ENCODE measurements around the gene TMEM213. TPM values are rescaled to one million over a fixed set of nuclear protein-coding genes. Genes with fewer than 3 reads are reported as not detected.

Gene TMEM213
- polyA plus RNA-seq, 1 donor (not counting 4 experiments of a cell fraction or from before 2014, with no cell fraction given) = not detected

DNA sequence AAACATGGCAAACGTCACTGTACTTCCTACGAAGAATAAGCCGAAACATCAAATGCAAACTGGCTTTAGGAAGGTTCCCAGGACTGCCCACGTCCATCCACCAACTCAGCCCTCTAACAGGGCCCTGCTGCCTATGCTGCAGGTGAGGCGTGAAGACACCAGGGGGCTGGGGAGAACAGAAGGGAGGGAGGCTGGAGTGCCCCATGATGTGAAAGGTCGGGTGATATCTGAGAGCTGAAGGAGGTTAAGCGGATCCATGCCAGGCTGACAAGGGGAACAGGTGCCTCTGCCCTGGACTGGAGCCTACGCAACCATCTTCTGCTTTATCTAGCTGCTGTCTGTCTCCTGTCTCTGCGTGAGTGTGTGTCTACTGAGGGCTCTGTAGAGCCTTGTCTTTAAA is 40.4 kb downstream of the TMEM213 start:
- Histone ChIP-seq H3K9me3 (ENCODE audit: control insufficient read depth, low read depth, low read length) (no peaks in the 10 kb centered on the region), H3K4me2 (ENCODE audit: control insufficient read depth, extremely low read depth, insufficient read depth, low read depth, low read length) (no peak overlapping the region), H3K9me1 (ENCODE audit: control insufficient read depth, extremely low read depth, insufficient read depth, low read length) (no peaks in the 10 kb centered on the region), H3K27me3 (ENCODE audit: control insufficient read depth, extremely low read depth, insufficient read depth, low read length) (no peaks in the 10 kb centered on the region), H3K27ac (ENCODE audit: control insufficient read depth, insufficient read depth, low read length) (no peak overlapping the region), H2AFZ (ENCODE audit: control insufficient read depth, low read length) (no peak overlapping the region), H4K20me1 (ENCODE audit: control insufficient read depth, extremely low read depth, insufficient read depth, low read length) (no peaks in the 10 kb centered on the region), H3K4me1 (ENCODE audit: control insufficient read depth, extremely low read depth, insufficient read depth, low read length) (no peaks in the 10 kb centered on the region), H3K9ac (ENCODE audit: control insufficient read depth, extremely low read depth, insufficient read depth, low read length) (no peak overlapping the region), H3K79me2 (ENCODE audit: control insufficient read depth, insufficient read depth, low read length) (no peaks in the 10 kb centered on the region), H3K36me3 (ENCODE audit: control insufficient read depth in 2 of 2, extremely low read depth in 1 of 2, insufficient read depth in 2 of 2, low read length in 2 of 2) (no peaks in the 10 kb centered on the region), H3K4me3 (ENCODE audit: control insufficient read depth in 2 of 3, extremely low read depth in 1 of 3, insufficient read depth in 2 of 3, low read depth in 1 of 3, low read length in 3 of 3) (no peak overlapping the region)
- TF ChIP-seq EZH2 (IDR thresholded peaks at IDR 0.05; ENCODE audit: low read length) = no peak
- TF ChIP-seq, protein P1, sequence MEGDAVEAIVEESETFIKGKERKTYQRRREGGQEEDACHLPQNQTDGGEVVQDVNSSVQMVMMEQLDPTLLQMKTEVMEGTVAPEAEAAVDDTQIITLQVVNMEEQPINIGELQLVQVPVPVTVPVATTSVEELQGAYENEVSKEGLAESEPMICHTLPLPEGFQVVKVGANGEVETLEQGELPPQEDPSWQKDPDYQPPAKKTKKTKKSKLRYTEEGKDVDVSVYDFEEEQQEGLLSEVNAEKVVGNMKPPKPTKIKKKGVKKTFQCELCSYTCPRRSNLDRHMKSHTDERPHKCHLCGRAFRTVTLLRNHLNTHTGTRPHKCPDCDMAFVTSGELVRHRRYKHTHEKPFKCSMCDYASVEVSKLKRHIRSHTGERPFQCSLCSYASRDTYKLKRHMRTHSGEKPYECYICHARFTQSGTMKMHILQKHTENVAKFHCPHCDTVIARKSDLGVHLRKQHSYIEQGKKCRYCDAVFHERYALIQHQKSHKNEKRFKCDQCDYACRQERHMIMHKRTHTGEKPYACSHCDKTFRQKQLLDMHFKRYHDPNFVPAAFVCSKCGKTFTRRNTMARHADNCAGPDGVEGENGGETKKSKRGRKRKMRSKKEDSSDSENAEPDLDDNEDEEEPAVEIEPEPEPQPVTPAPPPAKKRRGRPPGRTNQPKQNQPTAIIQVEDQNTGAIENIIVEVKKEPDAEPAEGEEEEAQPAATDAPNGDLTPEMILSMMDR (optimal IDR thresholded peaks at IDR 0.05 in 1 of 3, IDR thresholded peaks at IDR 0.05 in 1 of 3, conservative IDR thresholded peaks at IDR 0.05 in 1 of 3; ENCODE audit: extremely low read depth in 1 of 3, insufficient read depth in 2 of 3, low read length in 3 of 3) = no peak
- DNase-seq (ENCODE audit: low read depth, low spot score) (no peak), FAIRE-seq (no peak)
- dilution Hi-C loops (cut with MboI; ENCODE audit: extremely low pct_ligation_motif_present, low sequenced_read_pairs) = no loop called here

DNA sequence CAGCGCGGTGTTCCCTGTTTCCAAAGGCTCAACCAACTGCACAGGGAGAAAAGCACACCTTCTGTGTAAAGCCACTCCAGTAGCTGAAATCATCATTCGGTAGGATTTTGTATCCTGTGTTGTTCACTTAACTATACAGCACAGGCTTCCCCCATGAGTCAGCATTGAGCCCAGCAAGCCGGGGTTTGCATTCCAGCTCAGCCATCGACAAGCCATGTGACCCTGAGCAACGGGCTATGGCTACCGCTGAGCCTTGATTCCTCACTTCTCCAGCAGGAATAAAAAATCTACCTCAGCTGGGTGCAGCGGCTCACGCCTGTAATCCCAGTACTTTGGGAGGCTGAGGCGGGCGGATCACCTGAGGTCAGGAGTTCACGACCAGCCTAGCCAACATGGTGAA is 44.3 kb downstream of the TMEM213 start:
- Histone ChIP-seq H4K20me1 (ENCODE audit: control insufficient read depth, extremely low read depth, insufficient read depth, low read length) (no peaks in the 10 kb centered on the region), H3K4me1 (ENCODE audit: control insufficient read depth, extremely low read depth, insufficient read depth, low read length) (no peaks in the 10 kb centered on the region), H3K9me1 (ENCODE audit: control insufficient read depth, extremely low read depth, insufficient read depth, low read length) (no peaks in the 10 kb centered on the region), H2AFZ (ENCODE audit: control insufficient read depth, low read length) (no peak overlapping the region), H3K27me3 (ENCODE audit: control insufficient read depth, extremely low read depth, insufficient read depth, low read length) (no peaks in the 10 kb centered on the region), H3K9me3 (ENCODE audit: control insufficient read depth, low read depth, low read length) (no peaks in the 10 kb centered on the region), H3K9ac (ENCODE audit: control insufficient read depth, extremely low read depth, insufficient read depth, low read length) (no peak overlapping the region), H3K79me2 (ENCODE audit: control insufficient read depth, insufficient read depth, low read length) (no peaks in the 10 kb centered on the region), H3K4me2 (ENCODE audit: control insufficient read depth, extremely low read depth, insufficient read depth, low read depth, low read length) (no peak overlapping the region), H3K27ac (ENCODE audit: control insufficient read depth, insufficient read depth, low read length) (no peak overlapping the region), H3K36me3 (ENCODE audit: control insufficient read depth in 2 of 2, extremely low read depth in 1 of 2, insufficient read depth in 2 of 2, low read length in 2 of 2) (no peaks in the 10 kb centered on the region), H3K4me3 (ENCODE audit: control insufficient read depth in 2 of 3, extremely low read depth in 1 of 3, insufficient read depth in 2 of 3, low read depth in 1 of 3, low read length in 3 of 3) (no peak overlapping the region)
- dilution Hi-C loops (cut with MboI; ENCODE audit: extremely low pct_ligation_motif_present, low sequenced_read_pairs) = no loop called here
- TF ChIP-seq EZH2 (IDR thresholded peaks at IDR 0.05; ENCODE audit: low read length) = no peak
- TF ChIP-seq, protein P1 (optimal IDR thresholded peaks at IDR 0.05 in 1 of 3, IDR thresholded peaks at IDR 0.05 in 1 of 3, conservative IDR thresholded peaks at IDR 0.05 in 1 of 3; ENCODE audit: extremely low read depth in 1 of 3, insufficient read depth in 2 of 3, low read length in 3 of 3) = no peak
- DNase-seq (ENCODE audit: low read depth, low spot score) (no peak), FAIRE-seq (no peak)

Data from keratinocyte (primary cell).